ENCODE results near the gene LRP1B.

LRP1B gene

GRCh38 chr2:140596447-140596846 lies 1534.4 kb downstream of the LRP1B start (continued):
- TF ChIP-seq PATZ1 (CRISPR knock-in tag; IDR thresholded peaks at IDR 0.05; ENCODE audit: borderline replicate concordance) (no peak), CSDC2 (CRISPR knock-in tag; IDR thresholded peaks at IDR 0.05) (no peak)

- no peak for TF ChIP-seq ZNF8 (CRISPR knock-in tag; IDR thresholded peaks at IDR 0.05)
- TF ChIP-seq ZFP30 (CRISPR knock-in tag; IDR thresholded peaks at IDR 0.05), result no peak
- TF ChIP-seq ISL1 (CRISPR knock-in tag; IDR thresholded peaks at IDR 0.05), result no peak
- no peak for TF ChIP-seq ZNF565 (CRISPR knock-in tag; conservative IDR thresholded peaks at IDR 0.05; ENCODE audit: low read depth)
- TF ChIP-seq TSHZ2 (CRISPR knock-in tag; IDR thresholded peaks at IDR 0.05), result no peak
- no peak for TF ChIP-seq ZNF70 (CRISPR knock-in tag; IDR thresholded peaks at IDR 0.05)
- TF ChIP-seq ARNTL (CRISPR knock-in tag; IDR thresholded peaks at IDR 0.05; ENCODE audit: borderline replicate concordance, low read depth), result no peak
- TF ChIP-seq TCF4 (CRISPR knock-in tag; IDR thresholded peaks at IDR 0.05; ENCODE audit: borderline replicate concordance), result no peak
- no peak for TF ChIP-seq CSRNP3 (CRISPR knock-in tag; IDR thresholded peaks at IDR 0.05)
- no peak for TF ChIP-seq ZC3H10 (CRISPR knock-in tag; IDR thresholded peaks at IDR 0.05)
- no peak for TF ChIP-seq TOX (CRISPR knock-in tag; IDR thresholded peaks at IDR 0.05; ENCODE audit: borderline replicate concordance)
- no peak for TF ChIP-seq ZFP3 (CRISPR knock-in tag; IDR thresholded peaks at IDR 0.05)
- no peak for TF ChIP-seq SNAI2 (CRISPR knock-in tag; IDR thresholded peaks at IDR 0.05)
- ATAC-seq, result no peak
These were observed 1535.7 kb downstream of the LRP1B start for GRCh38 chr2:140595107-140595506.

GRCh38 chr2:140593132-140593531 lies 1537.7 kb downstream of the LRP1B start:
- no peak for ATAC-seq
- TF ChIP-seq TOX (CRISPR knock-in tag; IDR thresholded peaks at IDR 0.05; ENCODE audit: borderline replicate concordance) (no peak), ZNF565 (CRISPR knock-in tag; conservative IDR thresholded peaks at IDR 0.05; ENCODE audit: low read depth) (no peak)

- no peak for ATAC-seq
- TF ChIP-seq TCF4 (CRISPR knock-in tag; IDR thresholded peaks at IDR 0.05; ENCODE audit: borderline replicate concordance) (no peak), ZNF565 (CRISPR knock-in tag; conservative IDR thresholded peaks at IDR 0.05; ENCODE audit: low read depth) (no peak), ZNF8 (CRISPR knock-in tag; IDR thresholded peaks at IDR 0.05) (no peak), ARNTL (CRISPR knock-in tag; IDR thresholded peaks at IDR 0.05; ENCODE audit: borderline replicate concordance, low read depth) (no peak), BACH2 (CRISPR knock-in tag; IDR thresholded peaks at IDR 0.05; ENCODE audit: borderline replicate concordance) (no peak), ESRRG (CRISPR knock-in tag; IDR thresholded peaks at IDR 0.05) (no peak), OSR1 (CRISPR knock-in tag; IDR thresholded peaks at IDR 0.05) (no peak), PATZ1 (CRISPR knock-in tag; IDR thresholded peaks at IDR 0.05; ENCODE audit: borderline replicate concordance) (no peak), RARB (CRISPR knock-in tag; IDR thresholded peaks at IDR 0.05) (no peak), TSHZ2 (CRISPR knock-in tag; IDR thresholded peaks at IDR 0.05) (no peak), CSRNP3 (CRISPR knock-in tag; IDR thresholded peaks at IDR 0.05) (no peak), ZNF70 (CRISPR knock-in tag; IDR thresholded peaks at IDR 0.05) (no peak), GLIS3 (CRISPR knock-in tag; IDR thresholded peaks at IDR 0.05) (no peak), SNAI2 (CRISPR knock-in tag; IDR thresholded peaks at IDR 0.05) (no peak)
These were observed 1541.1 kb downstream of the LRP1B start for GRCh38 chr2:140589696-140590095.

Data from SK-N-SH treated with all-trans-retinoic acid at 6 μM for 48 hours (cell line).